Keratinocyte (primary cell): Measurements from ENCODE around the gene NLRP8. TPM values are rescaled to one million over a fixed set of nuclear protein-coding genes. Genes with fewer than 3 reads are reported as not detected.

Experiments
- DNase-seq: peaks from one replicate; pipeline ENCODE4 v3.0.0-alpha.2; 2011; ENCODE audit warnings: low read depth, missing footprints, low spot score
- FAIRE-seq: peaks from 2 replicates; lab custom pipeline; 2011; peaks lifted over from hg19 to GRCh38; lab: Jason Lieb, UNC
- H2AFZ ChIP-seq: 2 replicates; pipeline ENCODE4 v1.6.0; 2012; ENCODE audit warnings: low read length, control low read depth, inconsistent platforms; ENCODE audit not compliant: control insufficient read depth
- H3K27ac ChIP-seq: 2 replicates; pipeline ENCODE4 v1.5.1; 2011; ENCODE audit warnings: low read length; ENCODE audit not compliant: control insufficient read depth, insufficient read depth
- H3K27me3 ChIP-seq: 3 replicates; pipeline ENCODE4 v1.6.0; 2011; ENCODE audit warnings: low read length; ENCODE audit not compliant: control insufficient read depth, insufficient read depth; ENCODE audit errors: extremely low read depth
- H3K36me3 ChIP-seq, 2 experiments: 2 replicates in 1 of 2; 3 replicates in 1 of 2; pipeline ENCODE4 v1.5.1; 2011; ENCODE audit warnings: low read length in 2 of 2, mild to moderate bottlenecking in 1 of 2; ENCODE audit not compliant: control insufficient read depth in 2 of 2, insufficient read depth in 2 of 2; ENCODE audit errors: extremely low read depth in 1 of 2
- H3K4me1 ChIP-seq: 3 replicates; pipeline ENCODE4 v1.5.1; 2011; ENCODE audit warnings: low read length; ENCODE audit not compliant: control insufficient read depth, insufficient read depth; ENCODE audit errors: extremely low read depth
- H3K4me2 ChIP-seq: 3 replicates; pipeline ENCODE4 v1.6.0; 2011; ENCODE audit warnings: low read depth, low read length; ENCODE audit not compliant: control insufficient read depth, insufficient read depth; ENCODE audit errors: extremely low read depth
- H3K4me3 ChIP-seq, 3 experiments: fragments of 200-600 bp in 1 of 3; sonication (generic) in 1 of 3; 2 replicates in 2 of 3; 3 replicates in 1 of 3; pipeline ENCODE4 v1.5.1; 2011 to 2016; ENCODE audit warnings: low read length in 3 of 3, mild to moderate bottlenecking in 3 of 3, control low read depth in 2 of 3, inconsistent platforms in 1 of 3, low read depth in 1 of 3, mixed read lengths in 1 of 3, mixed run types in 1 of 3, moderate library complexity in 1 of 3; ENCODE audit not compliant: control insufficient read depth in 2 of 3, insufficient read depth in 2 of 3; ENCODE audit errors: extremely low read depth in 1 of 3
- H3K79me2 ChIP-seq: 2 replicates; pipeline ENCODE4 v1.6.0; 2012; ENCODE audit warnings: low read length; ENCODE audit not compliant: control insufficient read depth, insufficient read depth
- H3K9ac ChIP-seq: 3 replicates; pipeline ENCODE4 v1.6.0; 2011; ENCODE audit warnings: low read length; ENCODE audit not compliant: control insufficient read depth, insufficient read depth; ENCODE audit errors: extremely low read depth
- H3K9me1 ChIP-seq: 3 replicates; pipeline ENCODE4 v1.6.0; 2011; ENCODE audit warnings: low read length; ENCODE audit not compliant: control insufficient read depth, insufficient read depth; ENCODE audit errors: extremely low read depth
- H3K9me3 ChIP-seq: 2 replicates; pipeline ENCODE4 v1.5.1; 2012; ENCODE audit warnings: low read depth, low read length; ENCODE audit not compliant: control insufficient read depth
- H4K20me1 ChIP-seq: 3 replicates; pipeline ENCODE4 v1.6.0; 2011; ENCODE audit warnings: low read length; ENCODE audit not compliant: control insufficient read depth, insufficient read depth; ENCODE audit errors: extremely low read depth
- EZH2 ChIP-seq: IDR thresholded peaks from one replicate; pipeline ENCODE4 v1.6.1; 2012; ENCODE audit warnings: inconsistent platforms, mild to moderate bottlenecking, low read length, moderate library complexity
- dilution Hi-C: fragments of 300-500 bp; cut with MboI; formaldehyde crosslinking; loops from one replicate; pipeline ENCODE4 v1.7.0; 2020; ENCODE audit warnings: low sequenced_read_pairs; ENCODE audit not compliant: extremely low pct_ligation_motif_present
- polyA plus RNA-seq, 5 experiments: library from polyadenylated mRNA; depleted of rRNA in 3 of 5; stranded (reverse) in 3 of 5; stranded (forward) in 1 of 5; unstranded in 1 of 5; fragments of >200 nt; gene quantifications; 1 replicate in 1 of 5; 2 replicates in 3 of 5; 3 replicates in 1 of 5; pipeline versions ENCODE4 v1.2.1 to v1.2.3, GENCODE V29; 2011 to 2012; ENCODE audit warnings: missing spikeins in 2 of 5, low read depth in 1 of 5, low replicate concordance in 1 of 5
- TF ChIP-seq, protein P1 (sequence below), 3 experiments: IDR thresholded peaks in 1 of 3; conservative IDR thresholded peaks in 1 of 3; optimal IDR thresholded peaks in 1 of 3; 2 replicates in 2 of 3; 3 replicates in 1 of 3; pipeline versions ENCODE3 to v1.5.1; 2011; ENCODE audit warnings: low read length in 3 of 3, mild to moderate bottlenecking in 3 of 3, moderate library complexity in 2 of 3, control low read depth in 1 of 3, inconsistent platforms in 1 of 3; ENCODE audit not compliant: insufficient read depth in 2 of 3; ENCODE audit errors: extremely low read depth in 1 of 3

The NLRP8 gene
- polyA plus RNA-seq, 1 donor (not counting 4 experiments of a cell fraction or from before 2014, with no cell fraction given) = not detected

DNA sequence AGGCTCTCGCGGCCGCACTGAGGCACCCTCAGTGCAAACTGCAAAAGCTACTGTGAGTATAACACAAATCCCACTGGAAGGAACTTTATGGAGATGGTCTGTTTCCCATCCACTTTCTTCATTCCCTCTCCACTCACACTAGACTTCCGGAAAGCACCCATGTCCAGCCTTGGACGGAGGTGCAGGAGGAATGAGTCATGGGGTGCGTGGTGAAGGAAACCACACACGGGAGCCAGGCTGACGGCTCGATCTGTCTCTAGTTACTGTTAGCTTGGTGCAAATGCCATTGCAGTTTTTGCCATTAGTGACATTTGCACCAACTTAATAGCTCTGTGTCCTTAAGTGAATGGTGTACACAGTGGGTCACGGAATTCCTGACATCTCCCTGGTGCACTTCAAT, 14.6 kb downstream of the NLRP8 start:
- FAIRE-seq = no peak
- no peaks in the 10 kb centered on the region for H3K4me1 ChIP-seq
- TF ChIP-seq EZH2 = no peak
- TF ChIP-seq, protein P1, sequence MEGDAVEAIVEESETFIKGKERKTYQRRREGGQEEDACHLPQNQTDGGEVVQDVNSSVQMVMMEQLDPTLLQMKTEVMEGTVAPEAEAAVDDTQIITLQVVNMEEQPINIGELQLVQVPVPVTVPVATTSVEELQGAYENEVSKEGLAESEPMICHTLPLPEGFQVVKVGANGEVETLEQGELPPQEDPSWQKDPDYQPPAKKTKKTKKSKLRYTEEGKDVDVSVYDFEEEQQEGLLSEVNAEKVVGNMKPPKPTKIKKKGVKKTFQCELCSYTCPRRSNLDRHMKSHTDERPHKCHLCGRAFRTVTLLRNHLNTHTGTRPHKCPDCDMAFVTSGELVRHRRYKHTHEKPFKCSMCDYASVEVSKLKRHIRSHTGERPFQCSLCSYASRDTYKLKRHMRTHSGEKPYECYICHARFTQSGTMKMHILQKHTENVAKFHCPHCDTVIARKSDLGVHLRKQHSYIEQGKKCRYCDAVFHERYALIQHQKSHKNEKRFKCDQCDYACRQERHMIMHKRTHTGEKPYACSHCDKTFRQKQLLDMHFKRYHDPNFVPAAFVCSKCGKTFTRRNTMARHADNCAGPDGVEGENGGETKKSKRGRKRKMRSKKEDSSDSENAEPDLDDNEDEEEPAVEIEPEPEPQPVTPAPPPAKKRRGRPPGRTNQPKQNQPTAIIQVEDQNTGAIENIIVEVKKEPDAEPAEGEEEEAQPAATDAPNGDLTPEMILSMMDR (optimal IDR thresholded peaks at IDR 0.05 in 1 of 3, IDR thresholded peaks at IDR 0.05 in 1 of 3, conservative IDR thresholded peaks at IDR 0.05 in 1 of 3; ENCODE audit: extremely low read depth in 1 of 3, insufficient read depth in 2 of 3, low read length in 3 of 3) = no peak
- peaks cover 4% of the 10 kb centered on the region for H3K9me3 ChIP-seq
- no peak overlapping the region for H3K4me3 ChIP-seq
- H3K4me2 ChIP-seq = no peak overlapping the region
- dilution Hi-C loops = no loop called here
- no peaks in the 10 kb centered on the region for H3K27me3 ChIP-seq
- no peak overlapping the region for H3K9ac ChIP-seq
- no peaks in the 10 kb centered on the region for H4K20me1 ChIP-seq
- no peak overlapping the region for H3K27ac ChIP-seq
- H3K9me1 ChIP-seq = no peaks in the 10 kb centered on the region
- no peaks in the 10 kb centered on the region for H3K36me3 ChIP-seq
- no peak for DNase-seq
- H3K79me2 ChIP-seq = no peaks in the 10 kb centered on the region
- H2AFZ ChIP-seq = no peak overlapping the region

DNA sequence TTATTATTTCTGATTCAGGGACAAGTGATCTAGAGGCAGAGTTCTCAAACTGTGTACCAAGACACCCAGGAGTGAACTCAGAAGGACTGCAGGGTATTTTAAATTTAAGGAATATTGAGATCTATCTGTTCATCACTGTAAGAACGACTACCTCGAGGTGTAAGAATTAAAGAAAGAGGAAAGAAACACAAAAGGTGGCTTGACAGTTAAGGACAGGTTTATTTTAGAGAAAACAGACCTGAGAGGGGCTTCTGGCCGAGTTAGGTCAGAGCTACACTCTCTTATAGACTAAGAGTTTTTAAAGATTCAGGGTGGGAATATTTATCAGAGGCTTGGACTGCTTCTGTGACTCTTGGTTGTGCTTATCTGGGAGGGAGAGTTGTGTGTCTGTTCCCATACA, 26.4 kb downstream of the NLRP8 start:
- dilution Hi-C loops = no loop called here
- no peaks in the 10 kb centered on the region for H3K36me3 ChIP-seq
- H3K4me2 ChIP-seq = no peak overlapping the region
- H4K20me1 ChIP-seq = no peaks in the 10 kb centered on the region
- H3K9ac ChIP-seq = no peak overlapping the region
- H3K9me3 ChIP-seq = peaks cover 4% of the 10 kb centered on the region
- no peaks in the 10 kb centered on the region for H3K4me1 ChIP-seq
- FAIRE-seq (no peak), DNase-seq (no peak)
- no peaks in the 10 kb centered on the region for H3K27me3 ChIP-seq
- no peak overlapping the region for H3K27ac ChIP-seq
- H3K4me3 ChIP-seq = no peak overlapping the region
- H3K9me1 ChIP-seq = no peaks in the 10 kb centered on the region
- TF ChIP-seq, protein P1 (optimal IDR thresholded peaks at IDR 0.05 in 1 of 3, IDR thresholded peaks at IDR 0.05 in 1 of 3, conservative IDR thresholded peaks at IDR 0.05 in 1 of 3; ENCODE audit: extremely low read depth in 1 of 3, insufficient read depth in 2 of 3, low read length in 3 of 3) = no peak
- no peak for TF ChIP-seq EZH2
- no peaks in the 10 kb centered on the region for H3K79me2 ChIP-seq
- no peak overlapping the region for H2AFZ ChIP-seq
